ENCODE measurements around the gene DNASE1L3. TPM values are rescaled to one million over a fixed set of nuclear protein-coding genes. Genes with fewer than 3 reads are reported as not detected.

Gene DNASE1L3
- total RNA-seq, 1 donor from 2014 or later: 125 TPM

DNA sequence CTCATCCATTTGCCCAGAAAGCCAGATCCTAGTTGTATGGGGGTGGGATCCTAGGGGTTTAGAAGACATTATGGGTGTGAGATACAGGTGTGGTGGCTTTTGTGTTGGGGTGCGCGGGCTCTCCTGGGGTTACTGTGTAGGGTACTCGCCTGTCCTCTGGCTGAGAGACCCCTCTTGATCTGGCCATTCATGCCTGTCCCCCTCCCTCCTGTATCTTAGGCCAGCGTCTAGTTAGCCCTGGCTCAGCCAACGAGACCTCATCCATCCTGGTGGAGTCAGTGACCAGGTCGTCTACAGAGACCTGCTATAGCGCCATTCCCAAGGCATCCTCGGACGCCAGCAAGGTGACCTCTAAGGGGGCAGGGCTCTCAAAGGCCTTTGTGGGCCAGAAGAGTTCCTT is 41.4 kb downstream of the DNASE1L3 start:
- no peak overlapping the region for H3K27ac ChIP-seq
- intact Hi-C loops (cut with DNase I): no loop called here
- DNase-seq: no peak
- peaks cover 7% of the 10 kb centered on the region for H3K36me3 ChIP-seq
- H3K4me3 ChIP-seq: no peak overlapping the region
- no peaks in the 10 kb centered on the region for H3K9me3 ChIP-seq
- TF ChIP-seq, protein P1, sequence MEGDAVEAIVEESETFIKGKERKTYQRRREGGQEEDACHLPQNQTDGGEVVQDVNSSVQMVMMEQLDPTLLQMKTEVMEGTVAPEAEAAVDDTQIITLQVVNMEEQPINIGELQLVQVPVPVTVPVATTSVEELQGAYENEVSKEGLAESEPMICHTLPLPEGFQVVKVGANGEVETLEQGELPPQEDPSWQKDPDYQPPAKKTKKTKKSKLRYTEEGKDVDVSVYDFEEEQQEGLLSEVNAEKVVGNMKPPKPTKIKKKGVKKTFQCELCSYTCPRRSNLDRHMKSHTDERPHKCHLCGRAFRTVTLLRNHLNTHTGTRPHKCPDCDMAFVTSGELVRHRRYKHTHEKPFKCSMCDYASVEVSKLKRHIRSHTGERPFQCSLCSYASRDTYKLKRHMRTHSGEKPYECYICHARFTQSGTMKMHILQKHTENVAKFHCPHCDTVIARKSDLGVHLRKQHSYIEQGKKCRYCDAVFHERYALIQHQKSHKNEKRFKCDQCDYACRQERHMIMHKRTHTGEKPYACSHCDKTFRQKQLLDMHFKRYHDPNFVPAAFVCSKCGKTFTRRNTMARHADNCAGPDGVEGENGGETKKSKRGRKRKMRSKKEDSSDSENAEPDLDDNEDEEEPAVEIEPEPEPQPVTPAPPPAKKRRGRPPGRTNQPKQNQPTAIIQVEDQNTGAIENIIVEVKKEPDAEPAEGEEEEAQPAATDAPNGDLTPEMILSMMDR (IDR thresholded peaks at IDR 0.05): no peak
- H3K4me1 ChIP-seq: peaks cover 10% of the 10 kb centered on the region
- no peak for ATAC-seq
- no peaks in the 10 kb centered on the region for H3K27me3 ChIP-seq

DNA sequence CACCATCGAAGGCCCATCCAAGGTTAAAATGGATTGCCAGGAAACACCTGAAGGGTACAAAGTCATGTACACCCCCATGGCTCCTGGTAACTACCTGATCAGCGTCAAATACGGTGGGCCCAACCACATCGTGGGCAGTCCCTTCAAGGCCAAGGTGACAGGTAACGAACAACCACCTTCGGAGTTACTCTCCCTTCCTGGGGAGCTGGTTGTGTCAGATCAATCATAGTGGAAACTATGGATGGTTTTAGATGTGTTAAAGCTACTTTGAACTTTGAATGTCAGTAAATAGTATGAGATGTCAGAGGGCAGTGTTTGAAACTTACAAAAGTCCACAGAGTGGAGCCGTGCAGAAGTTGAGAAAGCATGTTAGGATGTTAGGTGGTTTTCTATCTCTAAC is 42.3 kb downstream of the DNASE1L3 start:
- DNase-seq (no peak), ATAC-seq (no peak)
- intact Hi-C loops (cut with DNase I): no loop called here
- Histone ChIP-seq H3K27me3 (no peaks in the 10 kb centered on the region), H3K4me1 (peaks cover 19% of the 10 kb centered on the region), H3K4me3 (no peak overlapping the region), H3K9me3 (no peaks in the 10 kb centered on the region), H3K27ac (no peak overlapping the region), H3K36me3 (peaks cover 9% of the 10 kb centered on the region)
- TF ChIP-seq, protein P1 (IDR thresholded peaks at IDR 0.05): no peak

DNA sequence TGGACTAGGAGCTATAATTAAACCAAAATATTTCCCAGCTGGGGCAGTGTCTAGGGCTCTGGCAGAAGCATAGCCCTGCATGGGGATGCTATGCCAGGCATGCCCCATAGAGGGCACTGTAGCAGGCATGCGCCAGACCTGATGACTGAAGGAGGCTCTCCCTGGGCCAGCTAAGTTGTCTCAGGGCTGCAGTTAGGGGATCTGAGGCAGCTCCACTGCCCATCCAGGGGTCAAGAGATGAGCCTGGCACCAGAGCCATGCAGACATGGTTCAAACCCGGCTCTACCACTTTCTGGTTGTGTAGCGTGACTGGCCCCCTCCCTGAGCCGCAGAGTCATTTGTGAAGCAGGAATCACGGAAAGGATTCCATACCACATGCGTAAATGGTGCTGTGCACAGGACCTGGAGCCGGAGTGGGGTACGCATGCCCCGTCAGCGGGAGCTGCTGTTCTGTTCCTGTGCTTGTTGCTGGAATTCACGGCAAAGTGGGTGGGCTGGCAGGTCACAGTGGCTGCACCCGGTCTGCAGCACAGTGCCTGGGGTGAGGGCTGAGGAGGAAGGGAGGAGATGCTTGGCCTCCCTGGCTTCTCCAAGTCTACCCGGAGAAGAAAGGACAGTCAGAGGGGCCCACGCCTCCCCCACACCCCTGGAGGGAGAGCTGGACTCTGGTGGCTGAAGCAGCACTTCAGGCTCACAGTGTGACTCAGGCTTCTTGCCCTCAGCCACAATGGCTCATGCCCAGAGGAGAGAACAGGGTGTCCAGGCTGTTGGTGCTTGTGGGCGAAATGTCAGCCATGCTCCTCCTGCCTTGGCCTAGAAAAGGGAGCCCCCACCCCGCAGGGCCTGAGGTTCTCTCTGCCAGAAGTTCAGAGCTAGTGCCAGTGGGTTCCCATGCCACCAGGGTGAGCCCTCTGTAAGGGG is 43.1 kb downstream of the DNASE1L3 start:
- no peak overlapping the region for H3K27ac ChIP-seq
- no peak overlapping the region for H3K4me3 ChIP-seq
- ATAC-seq: peak; percentile 83
- H3K36me3 ChIP-seq: peaks cover 14% of the 10 kb centered on the region
- no peaks in the 10 kb centered on the region for H3K9me3 ChIP-seq
- TF ChIP-seq, protein P1 (IDR thresholded peaks at IDR 0.05): peak; percentile 88
- DNase-seq: no peak
- no peaks in the 10 kb centered on the region for H3K27me3 ChIP-seq
- peaks cover 27% of the 10 kb centered on the region for H3K4me1 ChIP-seq
- intact Hi-C loops (cut with DNase I): no loop called here

DNA sequence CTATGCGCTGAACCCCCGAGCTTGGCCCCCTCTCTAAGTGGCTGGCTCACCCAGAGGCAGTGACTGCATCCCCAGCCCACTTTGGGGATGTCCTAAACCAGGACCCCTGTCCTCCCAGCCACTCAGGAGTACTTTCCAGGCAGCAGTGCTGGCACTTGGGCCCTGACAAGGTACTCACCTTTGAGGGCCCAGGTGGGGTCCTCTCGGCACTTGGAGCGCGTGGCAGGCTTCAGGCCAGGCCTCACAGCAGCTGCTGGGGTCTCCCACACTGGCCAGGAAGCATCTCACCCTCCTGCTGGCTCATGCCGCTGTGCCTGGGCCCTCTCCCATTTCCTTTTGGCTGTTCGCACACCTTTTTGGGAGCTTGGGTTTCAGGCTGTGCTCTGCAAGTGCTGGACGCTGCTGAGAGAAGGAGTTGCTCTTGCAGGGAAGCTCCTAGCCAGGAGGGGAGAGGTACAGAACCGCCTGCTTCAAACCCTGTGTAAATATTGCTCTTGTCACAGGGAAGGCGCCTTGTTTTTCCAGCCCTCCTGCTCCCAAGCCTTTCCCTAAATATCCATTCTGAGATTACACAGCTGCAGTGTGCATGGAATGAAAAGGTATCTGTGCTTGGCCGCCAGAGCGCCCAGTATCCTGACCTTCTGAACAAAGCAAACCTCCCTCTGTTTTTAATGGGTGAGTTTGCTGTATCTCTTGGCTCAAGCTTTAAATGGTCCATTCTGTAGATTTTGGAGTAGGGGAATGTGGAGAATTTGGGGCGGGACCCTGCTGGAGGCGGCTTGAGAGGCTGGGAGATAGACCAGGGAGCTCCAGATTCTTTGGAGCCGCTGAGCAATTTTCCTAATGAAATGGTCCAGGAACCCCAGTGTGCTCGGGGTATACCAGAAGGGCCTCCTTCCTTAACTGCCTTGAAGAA is 45.6 kb downstream of the DNASE1L3 start:
- intact Hi-C loops (cut with DNase I): no loop called here
- H3K36me3 ChIP-seq: peaks cover 17% of the 10 kb centered on the region
- no peaks in the 10 kb centered on the region for H3K27me3 ChIP-seq
- TF ChIP-seq, protein P1 (IDR thresholded peaks at IDR 0.05): no peak
- H3K9me3 ChIP-seq: no peaks in the 10 kb centered on the region
- no peak for DNase-seq
- no peak overlapping the region for H3K27ac ChIP-seq
- peak; percentile 8 for ATAC-seq
- no peak overlapping the region for H3K4me3 ChIP-seq
- H3K4me1 ChIP-seq: peaks cover 29% of the 10 kb centered on the region

DNA sequence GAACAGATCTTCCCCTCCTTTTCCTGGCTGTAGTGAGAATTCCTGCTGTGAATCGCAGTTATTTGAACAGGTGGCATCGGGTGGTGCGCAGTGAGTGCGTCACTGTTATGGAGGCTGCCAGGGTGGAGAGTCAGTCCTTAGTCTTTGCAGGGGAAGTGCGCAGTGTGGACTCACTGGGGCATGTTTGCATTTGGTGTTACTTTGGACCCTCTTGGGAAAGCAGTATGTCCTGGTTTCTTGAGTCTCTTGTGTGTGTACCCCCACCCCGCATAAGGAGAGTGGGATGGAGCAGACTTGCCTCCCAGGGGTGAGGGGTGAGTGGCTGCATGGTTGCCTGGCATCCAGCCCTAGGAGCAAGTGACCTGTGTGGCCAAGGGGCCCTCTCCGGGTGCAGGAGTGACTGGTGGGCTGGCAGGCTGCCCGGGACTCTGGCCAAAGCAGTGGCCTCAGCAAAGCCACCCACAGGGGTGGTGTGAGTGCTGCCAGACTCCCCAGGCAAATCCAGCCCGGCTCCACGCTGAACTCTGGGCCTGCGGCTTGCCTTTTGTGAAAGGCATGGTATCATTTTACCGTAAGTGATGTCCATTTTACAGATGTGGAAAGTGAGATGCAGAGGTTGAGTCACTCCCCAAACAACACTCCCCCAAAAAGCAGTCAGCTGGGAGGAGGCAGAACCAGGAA is 46.4 kb downstream of the DNASE1L3 start:
- DNase-seq: peak; percentile 87
- intact Hi-C loops (cut with DNase I): no loop called here
- peaks cover 19% of the 10 kb centered on the region for H3K36me3 ChIP-seq
- no peak overlapping the region for H3K4me3 ChIP-seq
- H3K4me1 ChIP-seq: peaks cover 29% of the 10 kb centered on the region
- peak; percentile 57 for ATAC-seq
- no peak overlapping the region for H3K27ac ChIP-seq
- H3K9me3 ChIP-seq: no peaks in the 10 kb centered on the region
- no peaks in the 10 kb centered on the region for H3K27me3 ChIP-seq
- TF ChIP-seq, protein P1 (IDR thresholded peaks at IDR 0.05): no peak
